ENCODE results near the gene S100A10. TPM values are rescaled to one million over a fixed set of nuclear protein-coding genes. Genes with fewer than 3 reads are reported as not detected.

Gene S100A10
- total and polyA plus RNA-seq, 2 of the 4 experiments (the other 2 are of a cell fraction), result 86.0 to 277 TPM

DNA sequence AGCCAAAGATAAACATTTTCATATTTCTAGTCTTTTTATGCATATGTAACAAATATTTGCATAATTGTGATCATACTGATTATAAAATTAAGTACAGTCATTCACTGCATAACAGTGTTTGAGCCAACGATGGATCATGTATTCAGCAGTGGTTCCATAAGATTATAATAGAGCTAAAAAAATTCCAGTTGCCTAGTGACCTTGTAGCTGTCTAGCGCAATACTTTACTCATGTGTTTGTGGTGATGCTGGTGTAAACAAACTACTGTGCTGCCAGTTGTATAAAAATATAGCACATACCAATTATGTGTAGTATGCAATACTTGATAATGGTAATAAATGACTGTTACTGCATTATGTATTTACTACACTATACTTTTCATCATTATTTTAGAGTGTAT is 2.1 kb upstream of the S100A10 start:
- no peak overlapping the region for H3K23ac ChIP-seq (ENCODE audit: low read depth, low read length)
- in situ Hi-C loops (cut with MboI; ENCODE audit: low sequenced_read_pairs), result loop anchor here (5.0 to 25.0 kb wide), 3 partner anchors 63 to 683 kb away; partner anchors contain the start of gene TUFT1
- 0 out of 2 replicates have a peak, but pooled peaks cover 3% of the 10 kb centered on the region for H3K9me3 ChIP-seq (ENCODE audit: control insufficient read depth, insufficient read depth, low read length)
- no peak overlapping the region for H4K8ac ChIP-seq (ENCODE audit: low read depth in 2 of 2, low read length in 2 of 2)
- no peak overlapping the region for H3K27ac ChIP-seq (ENCODE audit: insufficient read depth, low read length)
- POLR2A ChIA-PET (ENCODE audit: unreplicated experiment), result interaction anchor here (0.5 kb wide), 1 partner anchor 154 kb away, joined by 7 read pairs; no protein-coding TSS in a partner anchor
- BruUV-seq (replicated peaks), result no TSS peak
- no peak overlapping the region for H4K91ac ChIP-seq (ENCODE audit: insufficient read depth, low read depth, low read length)
- no peak overlapping the region for H2BK120ac ChIP-seq (ENCODE audit: low read depth, low read length)
- no peak overlapping the region for H3K4me2 ChIP-seq (ENCODE audit: low read depth, low read length)
- ATAC-seq (ENCODE audit: low read depth), result no peak
- peaks cover 11% of the 10 kb centered on the region for H3K4me1 ChIP-seq (ENCODE audit: control insufficient read depth, insufficient read depth, low read length)
- H3K9ac ChIP-seq (ENCODE audit: low read depth, low read length), result no peak overlapping the region
- H3K14ac ChIP-seq (replicated peaks; ENCODE audit: low read depth, low read length), result no peak overlapping the region
- peak; percentile 47 for DNase-seq
- no peak overlapping the region for H2AK5ac ChIP-seq (ENCODE audit: low read depth, low read length)
- H2BK20ac ChIP-seq (ENCODE audit: low read depth, low read length), result no peak overlapping the region
- H3K4me3 ChIP-seq (ENCODE audit: insufficient read depth, low read depth, low read length), result no peak overlapping the region
- H3K27me3 ChIP-seq (ENCODE audit: control insufficient read depth, insufficient read depth, low read length), result no peaks in the 10 kb centered on the region
- peaks cover 2% of the 10 kb centered on the region; the same call in 1 of the 2 replicates for H3K9me1 ChIP-seq (ENCODE audit: insufficient read depth, low read length)
- H4K5ac ChIP-seq (ENCODE audit: low read depth, low read length), result no peak overlapping the region
- H4K20me1 ChIP-seq (ENCODE audit: insufficient read depth, low read length), result peaks cover 28% of the 10 kb centered on the region
- CTCF ChIA-PET, result interaction anchor here (0.9 to 2.3 kb wide), 3 partner anchors 15 to 62 kb away, joined by 3 to 11 read pairs (median 5); no protein-coding TSS in a partner anchor
- H2AK9ac ChIP-seq (replicated peaks; ENCODE audit: low read depth, low read length, poor library complexity), result no peak overlapping the region
- no peak for TF ChIP-seq CTCF (conservative IDR thresholded peaks at IDR 0.05; ENCODE audit: low read depth, low read length)
- TF ChIP-seq CEBPB (IDR thresholded peaks at IDR 0.05; ENCODE audit: low read depth, low read length), result peak; percentile 59
- TF ChIP-seq BHLHE40 (IDR thresholded peaks at IDR 0.05; ENCODE audit: low read depth, low read length), result 0 out of 2 replicates have a peak, but pooled peaks have one; percentile 13
- H2AFZ ChIP-seq (replicated peaks; ENCODE audit: low read length, poor library complexity), result no peak overlapping the region
- H2BK5ac ChIP-seq (ENCODE audit: low read depth, low read length, poor library complexity, severe bottlenecking), result no peak overlapping the region
- no peak overlapping the region for H3K4ac ChIP-seq (ENCODE audit: low read depth, low read length)
- intact Hi-C loops (cut with micrococcal nuclease), result loop anchor here (1.0 kb wide), 2 partner anchors 27 to 61 kb away; no protein-coding TSS in a partner anchor
- H2BK15ac ChIP-seq (ENCODE audit: low read depth, low read length), result no peak overlapping the region
- peaks cover 0 to 22% of the 10 kb centered on the region in 2 experiments; a peak in 3 of 4 replicates for H3K79me1 ChIP-seq (ENCODE audit: low read depth in 1 of 2, low read length in 2 of 2)
- no peak overlapping the region for H3K56ac ChIP-seq (ENCODE audit: extremely low read depth, insufficient read depth, low read length)
- dilution Hi-C loops (cut with HindIII; ENCODE audit: low sequenced_read_pairs, unreplicated experiment), result no loop called here
- no CpG with 5 or more reads among the region's 2 CpGs for WGBS, 2 experiments (ENCODE audit: extremely low coverage in 2 of 2, insufficient read length in 1 of 2)
- H3K18ac ChIP-seq (ENCODE audit: low read depth, low read length), result no peak overlapping the region
- no peaks in the 10 kb centered on the region for H3K36me3 ChIP-seq (ENCODE audit: control insufficient read depth, insufficient read depth, low read length)

Measured in IMR-90 (cell line).